ENCODE measurements around the gene VAC14.

DNA sequence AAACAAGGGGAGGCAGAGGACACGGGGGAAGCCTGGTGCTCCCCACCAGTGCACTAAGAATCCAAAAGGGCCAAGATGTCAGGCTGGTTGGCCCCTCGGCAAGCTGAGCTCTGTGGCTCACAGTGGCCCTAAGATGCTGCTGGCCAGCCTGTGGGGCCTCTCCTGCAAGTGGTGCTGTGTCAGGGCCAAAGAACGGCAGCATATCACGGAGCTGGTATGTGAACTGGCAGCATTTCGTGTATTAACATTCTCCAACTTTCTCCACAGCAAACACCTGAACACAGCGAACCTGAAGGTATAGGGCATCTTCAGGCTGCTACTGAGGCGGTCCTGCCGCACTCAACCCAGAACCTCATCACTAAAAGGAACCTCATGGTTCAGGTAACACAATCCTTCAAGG lies 34.8 kb downstream of the VAC14 start:
- TF ChIP-seq, protein P1, sequence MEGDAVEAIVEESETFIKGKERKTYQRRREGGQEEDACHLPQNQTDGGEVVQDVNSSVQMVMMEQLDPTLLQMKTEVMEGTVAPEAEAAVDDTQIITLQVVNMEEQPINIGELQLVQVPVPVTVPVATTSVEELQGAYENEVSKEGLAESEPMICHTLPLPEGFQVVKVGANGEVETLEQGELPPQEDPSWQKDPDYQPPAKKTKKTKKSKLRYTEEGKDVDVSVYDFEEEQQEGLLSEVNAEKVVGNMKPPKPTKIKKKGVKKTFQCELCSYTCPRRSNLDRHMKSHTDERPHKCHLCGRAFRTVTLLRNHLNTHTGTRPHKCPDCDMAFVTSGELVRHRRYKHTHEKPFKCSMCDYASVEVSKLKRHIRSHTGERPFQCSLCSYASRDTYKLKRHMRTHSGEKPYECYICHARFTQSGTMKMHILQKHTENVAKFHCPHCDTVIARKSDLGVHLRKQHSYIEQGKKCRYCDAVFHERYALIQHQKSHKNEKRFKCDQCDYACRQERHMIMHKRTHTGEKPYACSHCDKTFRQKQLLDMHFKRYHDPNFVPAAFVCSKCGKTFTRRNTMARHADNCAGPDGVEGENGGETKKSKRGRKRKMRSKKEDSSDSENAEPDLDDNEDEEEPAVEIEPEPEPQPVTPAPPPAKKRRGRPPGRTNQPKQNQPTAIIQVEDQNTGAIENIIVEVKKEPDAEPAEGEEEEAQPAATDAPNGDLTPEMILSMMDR (IDR thresholded peaks at IDR 0.05; ENCODE audit: low read length), result no peak
- no peak for TF ChIP-seq EZH2 (IDR thresholded peaks at IDR 0.05; ENCODE audit: borderline replicate concordance, low read length)

All from OCI-LY1 (cell line).